ENCODE data around the gene SLC50A1.

The SLC50A1 gene

GRCh38 chr1:155093911-155094621 is 41.6 kb upstream of the SLC50A1 start (continued):
- TF ChIP-seq ZNF341 (tag by site-specific recombination; IDR thresholded peaks at IDR 0.05; ENCODE audit: low read depth) = peak; percentile 54
- peak; percentile 52 for TF ChIP-seq ZNF654 (tag by site-specific recombination; IDR thresholded peaks at IDR 0.05; ENCODE audit: low read depth)
- TF ChIP-seq ZNF223 (tag by site-specific recombination; IDR thresholded peaks at IDR 0.05) = no peak
- TF ChIP-seq ZNF843 (tag by site-specific recombination; IDR thresholded peaks at IDR 0.05) = no peak
- no peak for TF ChIP-seq GLI2 (tag by site-specific recombination; IDR thresholded peaks at IDR 0.05; ENCODE audit: borderline replicate concordance, low read depth)
- no peak for TF ChIP-seq HOXD13 (CRISPR knock-in tag; IDR thresholded peaks at IDR 0.05; ENCODE audit: borderline replicate concordance)
- no peak for TF ChIP-seq ZNF248 (tag by site-specific recombination; IDR thresholded peaks at IDR 0.05)
- TF ChIP-seq ZNF362 (tag by site-specific recombination; IDR thresholded peaks at IDR 0.05) = no peak
- peak; percentile 65; the same call in 1 of the 2 replicates for TF ChIP-seq KLF10 (tag by site-specific recombination; IDR thresholded peaks at IDR 0.05)
- no peak for TF ChIP-seq ZNF501 (tag by site-specific recombination; IDR thresholded peaks at IDR 0.05)
- no peak for TF ChIP-seq ZNF521 (tag by site-specific recombination; IDR thresholded peaks at IDR 0.05)
- no peak for TF ChIP-seq TSHZ1 (tag by site-specific recombination; IDR thresholded peaks at IDR 0.05; ENCODE audit: borderline replicate concordance)
- TF ChIP-seq SCRT2 (tag by site-specific recombination; IDR thresholded peaks at IDR 0.05) = no peak
- no peak for TF ChIP-seq ZNF518A (tag by site-specific recombination; conservative IDR thresholded peaks at IDR 0.05; ENCODE audit: low read depth)
- peak; percentile 54; the same call in 1 of the 2 replicates for TF ChIP-seq KLF16 (tag by site-specific recombination; IDR thresholded peaks at IDR 0.05)
- TF ChIP-seq ZNF623 (tag by site-specific recombination; IDR thresholded peaks at IDR 0.05) = peak; percentile 52; the same call in 1 of the 2 replicates
- TF ChIP-seq SP7 (tag by site-specific recombination; IDR thresholded peaks at IDR 0.05) = peak; percentile 56
- no peak for TF ChIP-seq ZNF121 (tag by site-specific recombination; IDR thresholded peaks at IDR 0.05)
- no peak for TF ChIP-seq ZBTB10 (tag by site-specific recombination; IDR thresholded peaks at IDR 0.05)
- no peak for TF ChIP-seq ZNF747 (tag by site-specific recombination; IDR thresholded peaks at IDR 0.05)
- TF ChIP-seq FEZF1 (tag by site-specific recombination; IDR thresholded peaks at IDR 0.05) = no peak
- peak; percentile 72; the same call in 1 of the 2 replicates for TF ChIP-seq GLIS2 (tag by site-specific recombination; IDR thresholded peaks at IDR 0.05)

All from HEK293 (cell line).